GM19463 (cell line): ENCODE data around the gene PGM2.
A peak's percentile ranks its signal among the peaks of the same experiment; 100 is the strongest.

ENCODE experiments used
- ATAC-seq: cut with Tn5 transposase; IDR thresholded peaks from one replicate; pipeline ENCODE4 v1.9.1; 2021; ENCODE audit warnings: mild to moderate bottlenecking, moderate library complexity; ENCODE audit not compliant: unreplicated experiment

The PGM2 gene

GRCh38 chr4:37860266-37860665, 33.8 kb downstream of the PGM2 start:
- no peak for ATAC-seq

DNA sequence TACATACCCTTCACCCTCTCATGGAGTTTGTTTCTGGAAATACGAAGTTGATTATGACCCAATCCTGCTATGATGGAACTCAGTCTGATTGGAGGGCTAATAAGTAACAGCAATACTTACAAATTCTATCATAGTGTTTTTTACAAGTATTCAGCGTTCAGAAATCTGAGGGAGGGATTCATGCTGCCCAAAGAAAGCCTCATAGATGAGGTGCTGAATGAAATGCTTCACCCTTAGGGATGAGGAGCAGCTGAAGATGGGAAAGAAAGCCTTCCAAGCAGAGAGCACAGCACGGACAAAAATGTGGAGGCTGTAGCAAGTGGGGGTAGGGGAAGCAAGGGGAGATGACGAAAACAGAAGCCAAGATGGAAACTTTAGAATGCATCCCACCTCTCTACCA, 36.5 kb downstream of the PGM2 start:
- no peak for ATAC-seq

DNA sequence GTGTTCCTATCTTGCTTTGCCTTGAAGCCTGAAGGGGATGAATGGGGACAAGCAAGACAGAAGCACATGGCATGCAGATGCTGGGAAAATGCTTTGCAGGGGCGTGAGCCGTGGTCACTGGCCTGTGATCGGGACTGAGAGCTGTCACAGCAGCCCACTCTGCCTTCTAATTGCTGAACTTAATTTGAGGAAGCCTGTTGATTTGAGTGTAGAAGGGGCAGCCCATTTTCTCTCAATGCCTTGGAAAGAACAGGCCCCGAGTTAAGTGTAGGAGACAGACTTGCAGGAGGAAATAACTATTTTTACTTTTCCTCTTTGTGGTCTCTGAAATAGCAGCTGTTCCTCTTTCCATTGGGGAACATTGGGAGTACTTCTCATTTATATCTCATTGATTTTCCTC, 38.3 kb downstream of the PGM2 start:
- ATAC-seq, result no peak

DNA sequence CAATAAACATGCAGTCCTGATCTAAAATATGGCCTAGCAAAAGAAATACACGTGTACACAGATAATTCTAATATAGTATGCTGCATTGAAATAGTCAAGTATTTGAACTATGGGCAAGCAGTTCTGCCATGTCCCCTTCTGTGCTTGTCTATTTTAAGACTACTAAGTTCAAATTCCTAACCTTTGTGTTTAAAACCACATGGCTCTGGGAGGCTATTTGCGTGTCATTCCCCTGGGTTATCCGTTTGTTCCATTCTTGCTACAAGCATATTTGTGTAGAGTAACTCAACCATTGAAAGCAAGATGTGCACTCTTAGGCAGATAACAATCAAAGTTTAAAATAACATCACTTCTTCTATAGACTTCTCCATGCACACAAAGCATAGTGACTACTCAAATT, 39.0 kb downstream of the PGM2 start:
- no peak for ATAC-seq

DNA sequence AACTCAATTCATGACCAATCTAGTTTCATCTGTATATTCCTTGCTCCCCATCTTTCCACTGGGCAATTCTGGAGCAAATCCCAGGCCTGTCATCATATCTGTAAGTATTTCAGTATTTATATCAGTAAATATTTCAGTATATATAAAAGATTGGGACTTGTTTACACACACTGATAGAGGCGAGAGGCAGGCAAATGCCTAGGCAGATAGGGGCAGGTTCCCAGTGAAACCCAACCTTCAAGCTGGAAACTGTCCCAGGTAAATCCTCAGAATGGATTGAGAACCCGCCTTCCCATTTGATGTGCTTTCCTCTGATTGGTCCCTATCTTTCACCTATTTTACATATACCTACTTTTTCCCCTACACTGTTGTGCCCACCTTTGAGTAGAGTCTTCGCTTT, 40.6 kb downstream of the PGM2 start:
- ATAC-seq, result no peak

- ATAC-seq, result no peak
Observed at GRCh38 chr4:37868238-37868637, 41.8 kb downstream of the PGM2 start.

DNA sequence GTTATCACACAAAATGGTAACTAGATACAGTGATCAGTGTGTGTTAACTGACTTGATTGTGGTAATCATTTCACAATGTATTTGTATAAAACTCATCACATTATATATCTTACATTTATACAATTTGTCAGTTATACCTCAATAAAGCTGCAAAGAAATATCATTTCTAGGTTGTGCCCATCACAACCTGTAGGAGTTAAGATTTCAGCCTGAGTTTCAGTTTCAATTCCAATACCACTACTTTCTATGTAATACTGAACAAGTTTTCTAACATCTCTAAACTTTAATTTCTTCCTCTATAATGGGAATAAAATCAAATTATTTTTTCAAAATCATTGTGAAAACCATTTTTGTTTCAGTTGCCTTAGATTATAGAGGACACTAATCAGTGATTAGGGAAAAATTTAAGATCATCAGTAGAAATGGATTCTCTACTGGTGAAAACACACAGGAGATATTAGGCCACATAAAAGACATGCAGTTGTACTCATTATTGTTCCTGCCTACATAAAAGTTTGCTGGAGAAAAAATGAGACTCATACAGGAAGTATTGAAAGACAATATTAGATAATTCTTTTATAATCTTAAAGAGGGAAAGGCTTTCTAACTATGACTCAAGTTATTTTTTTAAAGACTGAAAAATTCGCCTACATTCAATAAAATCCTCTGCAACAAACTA, 46.0 kb downstream of the PGM2 start:
- ATAC-seq, result peak; percentile 44

- no peak for ATAC-seq
Observed at GRCh38 chr4:37873386-37873785, 46.9 kb downstream of the PGM2 start.

GRCh38 chr4:37876156-37876555, 49.7 kb downstream of the PGM2 start:
- ATAC-seq, result no peak

- ATAC-seq, result no peak
Observed at GRCh38 chr4:37879365-37879764, 52.9 kb downstream of the PGM2 start.

DNA sequence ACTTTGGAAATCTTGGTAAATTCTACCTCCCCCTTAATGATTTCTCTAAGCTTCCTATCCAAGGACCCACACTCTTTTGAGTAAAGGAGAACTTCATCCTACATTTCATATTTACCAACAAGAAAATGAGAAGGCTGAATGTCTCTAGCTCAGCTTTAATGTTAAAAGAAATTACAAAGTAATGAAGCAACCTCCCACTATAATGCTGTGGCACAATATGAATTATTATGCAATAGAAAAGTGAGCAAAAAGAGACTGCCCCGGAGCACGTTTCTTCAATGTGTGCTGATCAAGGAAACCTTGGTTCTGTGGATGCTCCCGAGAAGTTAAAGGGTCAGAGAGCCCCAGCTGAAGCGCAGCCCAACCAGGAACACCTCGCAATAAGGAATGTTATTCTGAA, 55.3 kb downstream of the PGM2 start:
- ATAC-seq, result no peak

- no peak for ATAC-seq
Observed at GRCh38 chr4:37882665-37883296, 56.3 kb downstream of the PGM2 start.

- ATAC-seq, result no peak
Observed at GRCh38 chr4:37884855-37885487, 58.5 kb downstream of the PGM2 start.

DNA sequence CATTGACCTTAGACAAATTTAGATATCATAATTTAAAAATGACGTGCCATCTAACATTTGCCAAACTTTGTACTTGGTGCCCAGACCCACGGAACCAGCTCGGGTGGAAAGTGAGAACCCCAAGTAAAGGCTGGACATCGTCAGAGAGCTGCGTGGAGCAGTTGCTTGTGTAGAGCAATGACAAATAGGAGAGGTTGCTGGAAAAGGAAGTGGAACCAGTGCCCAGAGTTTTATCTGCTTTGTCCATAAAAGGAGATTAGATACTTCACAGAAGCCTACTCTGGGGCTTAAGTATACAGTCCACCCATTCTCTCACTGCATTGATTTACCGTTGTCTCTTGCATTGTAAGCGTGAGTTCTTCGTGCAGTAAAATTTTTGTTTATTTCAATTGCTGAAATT, 59.0 kb downstream of the PGM2 start:
- ATAC-seq, result no peak

DNA sequence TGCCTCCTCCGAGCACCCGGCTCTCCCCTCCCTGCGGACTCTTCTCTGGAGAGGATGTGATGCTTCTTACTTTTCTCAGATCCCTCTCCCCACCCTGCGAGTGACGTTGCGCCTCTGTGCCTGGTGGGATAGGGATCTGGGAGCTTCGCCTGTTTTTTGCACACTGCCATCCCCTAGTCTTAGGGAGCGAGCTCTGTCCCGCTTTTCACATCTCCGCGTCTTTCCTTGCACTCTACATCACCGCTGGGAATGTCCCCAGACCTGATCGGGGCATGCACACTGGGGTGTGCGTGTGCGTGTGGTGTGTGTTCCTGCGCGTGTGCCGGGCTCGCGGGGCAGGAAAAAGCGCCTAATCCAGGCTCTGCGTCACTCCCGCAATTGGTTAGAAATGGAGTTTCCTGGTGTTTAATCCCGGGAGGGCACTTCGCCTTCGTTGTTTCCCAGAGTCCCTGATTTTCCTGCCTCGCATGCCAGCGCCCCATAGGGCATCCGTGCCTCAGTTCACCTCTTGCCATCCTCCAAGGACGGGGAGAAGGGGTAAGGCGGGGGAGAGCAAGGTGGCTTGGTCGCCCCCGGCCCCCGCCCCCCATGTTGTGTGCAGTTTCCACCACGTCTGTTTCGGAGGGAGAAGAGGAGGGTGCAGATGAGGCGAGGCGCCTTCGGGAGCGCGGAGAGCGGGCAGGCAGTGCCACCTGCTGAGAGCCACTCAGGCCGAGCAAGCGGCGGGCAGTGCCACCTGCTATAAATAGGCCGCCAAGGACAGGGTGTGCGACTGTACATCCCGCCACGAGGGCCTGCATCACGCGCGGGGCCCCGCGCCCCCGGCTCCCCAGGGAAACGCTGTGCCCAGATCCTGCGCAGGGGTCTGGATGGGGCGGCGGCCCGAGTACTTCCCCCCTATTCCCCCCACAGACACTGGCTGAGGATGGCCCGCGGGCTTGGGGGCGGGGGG, 63.6 kb downstream of the PGM2 start:
- peak; percentile 28 for ATAC-seq

DNA sequence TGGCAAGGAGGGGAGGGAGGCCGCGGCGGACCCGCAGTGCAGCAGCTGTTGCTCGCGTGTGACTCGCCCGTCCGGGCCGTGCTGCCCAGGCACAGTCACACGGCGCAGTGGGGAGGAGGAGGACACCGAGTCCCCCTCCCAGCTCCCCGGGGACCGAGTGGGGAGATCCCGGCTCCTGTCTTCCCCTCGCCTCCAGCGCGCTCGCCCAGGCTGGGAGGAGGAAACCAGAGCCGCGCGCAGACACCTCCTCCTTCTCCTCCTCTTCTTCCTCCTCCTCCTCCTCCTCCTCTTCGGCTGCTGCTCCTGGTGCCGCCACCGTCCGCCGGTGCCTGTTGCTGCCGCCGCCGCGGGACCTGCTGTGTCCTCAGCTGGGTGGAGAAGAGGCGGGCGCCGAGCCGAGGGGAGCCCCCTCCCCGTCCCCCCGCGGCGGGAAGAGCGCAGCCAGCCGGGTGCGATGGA, 64.3 kb downstream of the PGM2 start, which contains the start of gene TBC1D1:
Gene TBC1D1, plus strand, starts transcription at position 284 of the 459 bp plus-strand sequence. CDS start 11,012 bp downstream, outside the sequence.
- peak; percentile 26 for ATAC-seq

GRCh38 chr4:37891260-37892159, 65.0 kb downstream of the PGM2 start:
- ATAC-seq, result peak; percentile 47

DNA sequence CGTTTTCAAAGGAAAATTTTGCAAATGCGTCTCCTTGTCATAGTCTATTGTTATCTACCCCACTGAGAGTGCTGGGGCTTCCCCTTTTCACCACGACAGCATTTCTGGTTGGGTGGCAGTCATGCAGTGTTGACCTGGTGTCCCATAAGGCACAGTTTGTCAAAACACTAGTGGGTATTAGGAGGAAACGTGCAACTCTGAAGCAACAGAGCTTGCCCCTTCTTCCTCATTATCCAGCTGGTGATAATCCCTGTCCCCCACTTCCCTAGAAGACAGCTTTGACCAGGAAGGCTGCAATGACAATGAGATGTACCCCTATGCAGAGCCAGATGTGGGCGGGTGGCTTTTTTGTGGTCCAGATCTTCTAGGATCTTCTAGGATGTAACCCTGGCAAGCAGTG, 66.2 kb downstream of the PGM2 start:
- peak; percentile 40 for ATAC-seq

- ATAC-seq, result no peak
Observed at GRCh38 chr4:37893164-37893563, 66.7 kb downstream of the PGM2 start.

GRCh38 chr4:37895271-37895670, 68.8 kb downstream of the PGM2 start:
- no peak for ATAC-seq
